ENCODE measurements around the gene CDKN2B-AS1.
"Not testable (repeated sequence)": the region's sequence is repeated elsewhere in the genome, so short reads cannot be mapped to it uniquely, and the experiment has no call there.

- TF ChIP-seq, protein P1, sequence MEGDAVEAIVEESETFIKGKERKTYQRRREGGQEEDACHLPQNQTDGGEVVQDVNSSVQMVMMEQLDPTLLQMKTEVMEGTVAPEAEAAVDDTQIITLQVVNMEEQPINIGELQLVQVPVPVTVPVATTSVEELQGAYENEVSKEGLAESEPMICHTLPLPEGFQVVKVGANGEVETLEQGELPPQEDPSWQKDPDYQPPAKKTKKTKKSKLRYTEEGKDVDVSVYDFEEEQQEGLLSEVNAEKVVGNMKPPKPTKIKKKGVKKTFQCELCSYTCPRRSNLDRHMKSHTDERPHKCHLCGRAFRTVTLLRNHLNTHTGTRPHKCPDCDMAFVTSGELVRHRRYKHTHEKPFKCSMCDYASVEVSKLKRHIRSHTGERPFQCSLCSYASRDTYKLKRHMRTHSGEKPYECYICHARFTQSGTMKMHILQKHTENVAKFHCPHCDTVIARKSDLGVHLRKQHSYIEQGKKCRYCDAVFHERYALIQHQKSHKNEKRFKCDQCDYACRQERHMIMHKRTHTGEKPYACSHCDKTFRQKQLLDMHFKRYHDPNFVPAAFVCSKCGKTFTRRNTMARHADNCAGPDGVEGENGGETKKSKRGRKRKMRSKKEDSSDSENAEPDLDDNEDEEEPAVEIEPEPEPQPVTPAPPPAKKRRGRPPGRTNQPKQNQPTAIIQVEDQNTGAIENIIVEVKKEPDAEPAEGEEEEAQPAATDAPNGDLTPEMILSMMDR (IDR thresholded peaks at IDR 0.05): not testable (repeated sequence)
- not testable (repeated sequence) for TF ChIP-seq EP300, POLR2AphosphoS5, POLR2A (IDR thresholded peaks at IDR 0.05)
These were observed 35.3 kb upstream of the CDKN2B-AS1 start for GRCh38 chr9:21959268-21959667.
